Iris pigment epithelial cell (primary cell): ENCODE measurements around the gene TBX10.
"Not testable (repeated sequence)": the region's sequence is repeated elsewhere in the genome, so short reads cannot be mapped to it uniquely, and the experiment has no call there.

Source experiments
- DNase-seq: peaks from one replicate; pipeline ENCODE4 v3.0.0-alpha.2; 2011; ENCODE audit warnings: low read depth

Gene TBX10

DNA sequence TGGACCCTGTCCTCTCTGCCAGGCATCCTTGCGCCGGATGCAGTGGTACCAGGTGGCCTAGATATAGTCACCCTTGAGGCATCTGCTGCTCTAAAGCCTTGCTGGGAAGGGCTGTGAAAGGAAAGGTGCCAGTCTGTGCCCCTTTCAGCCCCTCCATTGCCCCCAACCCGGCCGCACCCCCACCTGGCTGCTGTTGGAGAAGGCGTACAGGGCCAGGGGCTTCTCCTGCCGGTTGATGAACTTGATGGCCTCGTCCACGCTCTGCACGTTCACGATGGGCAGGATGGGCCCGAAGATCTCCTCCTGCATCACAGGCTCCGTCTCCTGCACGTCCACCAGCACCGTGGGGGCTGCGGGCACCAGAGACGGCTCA, 24.6 kb upstream of the TBX10 start:
- DNase-seq = no peak

GRCh38 chr11:67663532-67664212, 24.1 kb upstream of the TBX10 start:
- no peak for DNase-seq

- DNase-seq = no peak
Observed at GRCh38 chr11:67662835-67663531, 23.4 kb upstream of the TBX10 start.

DNA sequence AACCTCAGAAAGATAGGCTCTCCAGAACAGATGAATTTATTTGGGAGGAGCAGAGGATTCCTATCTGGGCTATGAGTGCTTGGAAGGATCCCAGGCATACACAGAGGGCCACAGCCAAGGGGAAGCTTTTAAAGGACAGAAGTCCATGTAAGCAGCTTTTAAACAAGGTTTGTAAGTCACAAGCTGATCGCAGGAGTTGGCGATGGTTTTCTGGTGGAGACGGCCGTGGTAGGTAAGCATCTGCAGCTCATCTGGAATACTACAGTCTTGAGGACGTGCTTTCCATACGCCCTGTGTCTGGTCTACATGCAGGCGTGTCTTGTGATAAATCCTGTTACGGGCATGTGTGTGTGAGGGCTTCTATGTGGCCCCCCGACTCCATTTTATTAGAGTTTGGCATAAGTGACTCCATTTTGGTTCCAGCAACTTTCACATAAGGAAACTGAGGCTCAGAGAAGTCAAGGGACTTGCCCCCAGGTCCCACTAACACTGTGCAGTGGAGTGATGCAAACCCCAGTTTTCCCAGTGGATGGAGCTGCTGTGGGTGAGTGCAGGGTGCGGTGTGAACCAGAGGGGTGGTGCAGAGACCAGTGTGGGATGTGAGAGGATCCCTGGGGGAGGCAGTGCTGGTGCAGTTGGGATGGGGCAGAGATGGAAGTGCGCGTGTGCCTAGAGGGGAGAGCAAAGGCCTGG, 22.7 kb upstream of the TBX10 start:
- no peak for DNase-seq

DNA sequence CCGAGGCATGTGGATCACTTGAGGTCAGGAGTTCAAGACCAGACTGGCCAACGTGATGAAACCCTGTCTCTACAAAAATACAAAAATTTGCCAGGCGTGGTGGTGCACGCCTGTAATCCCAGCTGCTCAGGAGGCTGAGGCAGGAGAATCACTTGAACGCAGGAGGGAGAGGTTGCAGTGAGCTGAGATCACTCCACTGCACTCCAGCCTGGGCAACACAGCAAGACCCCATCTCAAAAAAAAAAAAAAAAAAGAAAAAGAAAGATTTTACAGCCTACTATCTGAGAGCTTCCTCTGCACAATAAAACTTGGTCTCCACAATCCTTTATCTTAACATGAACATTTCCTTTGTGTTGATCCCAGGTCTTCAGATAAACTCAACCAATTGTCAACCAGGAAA, 21.2 kb upstream of the TBX10 start:
- DNase-seq = not testable (repeated sequence)

DNA sequence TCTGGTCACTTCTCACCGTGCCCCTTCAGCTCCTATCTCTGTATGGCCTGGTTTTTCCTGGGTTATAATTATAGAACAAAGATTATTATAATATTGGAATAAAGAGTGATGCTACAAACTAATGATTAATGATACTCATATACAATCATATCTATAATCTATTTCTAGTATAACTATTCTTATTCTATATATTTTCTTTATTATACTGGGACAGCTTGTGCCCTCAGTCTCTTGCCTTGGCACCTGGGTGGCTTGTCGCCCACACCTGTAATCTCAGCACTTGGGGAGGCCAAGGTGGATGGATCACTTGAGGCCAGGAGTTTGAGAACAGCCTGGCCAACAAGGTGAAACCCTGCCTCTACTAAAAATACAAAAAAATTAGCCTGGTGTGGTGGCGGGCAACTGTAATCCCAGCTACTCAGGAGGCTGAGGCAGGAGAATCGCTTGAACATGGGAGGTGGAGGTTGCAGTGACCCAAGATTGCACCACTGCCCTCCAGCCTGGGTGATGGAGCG, 20.1 kb upstream of the TBX10 start:
- not testable (repeated sequence) for DNase-seq

- no peak for DNase-seq
Observed at GRCh38 chr11:67657300-67657699, 17.7 kb upstream of the TBX10 start.

- DNase-seq = peak; percentile 41
Observed at GRCh38 chr11:67656278-67656922, 16.8 kb upstream of the TBX10 start.

- no peak for DNase-seq
Observed at GRCh38 chr11:67654225-67654624, 14.7 kb upstream of the TBX10 start.

GRCh38 chr11:67652965-67653845, 13.6 kb upstream of the TBX10 start:
- DNase-seq = no peak

- no peak for DNase-seq
Observed at GRCh38 chr11:67651976-67652781, 12.6 kb upstream of the TBX10 start.

DNA sequence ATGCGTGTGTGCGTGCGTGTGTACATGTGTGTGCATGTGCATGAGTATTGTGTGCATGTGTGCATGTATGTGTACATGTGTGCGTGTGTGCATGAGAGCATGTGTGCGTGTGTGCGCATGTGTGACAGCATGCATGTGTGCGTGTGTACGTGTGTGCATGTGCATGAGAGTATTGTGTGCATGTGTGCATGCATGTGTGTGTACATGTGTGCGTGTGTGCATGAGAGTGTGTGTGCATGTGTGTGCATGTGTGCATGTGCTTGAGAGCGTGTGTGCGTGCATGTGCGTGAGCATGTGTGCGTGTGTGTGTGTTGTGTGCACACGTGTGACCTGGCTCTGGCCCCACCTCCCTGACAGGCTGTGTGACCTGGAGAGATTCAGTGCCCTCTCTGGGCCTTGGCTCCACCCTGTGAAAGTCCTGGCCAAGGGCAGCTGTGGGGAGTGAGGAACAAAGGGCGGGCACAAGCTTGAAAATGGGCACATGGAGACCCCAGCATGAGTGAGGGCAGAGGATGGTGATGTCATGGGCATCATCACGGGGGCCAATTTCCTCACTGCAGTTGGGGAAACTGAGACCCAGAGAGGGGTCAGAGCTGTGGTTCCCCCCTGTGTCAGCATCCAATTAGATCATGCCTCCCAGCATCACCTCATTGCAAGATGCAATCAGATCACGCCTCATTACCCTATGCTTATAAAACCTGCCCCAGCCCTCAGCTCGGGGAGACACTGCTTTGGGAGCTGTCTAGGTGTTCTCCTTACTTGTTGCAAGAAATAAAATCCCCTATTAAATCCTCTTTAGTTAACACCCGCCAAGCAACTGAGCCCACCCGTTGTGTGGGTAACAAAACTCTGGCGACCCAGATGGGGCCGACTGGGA, 10.3 kb upstream of the TBX10 start:
- DNase-seq = no peak

- no peak for DNase-seq
Observed at GRCh38 chr11:67648796-67649613, 9.4 kb upstream of the TBX10 start.

DNA sequence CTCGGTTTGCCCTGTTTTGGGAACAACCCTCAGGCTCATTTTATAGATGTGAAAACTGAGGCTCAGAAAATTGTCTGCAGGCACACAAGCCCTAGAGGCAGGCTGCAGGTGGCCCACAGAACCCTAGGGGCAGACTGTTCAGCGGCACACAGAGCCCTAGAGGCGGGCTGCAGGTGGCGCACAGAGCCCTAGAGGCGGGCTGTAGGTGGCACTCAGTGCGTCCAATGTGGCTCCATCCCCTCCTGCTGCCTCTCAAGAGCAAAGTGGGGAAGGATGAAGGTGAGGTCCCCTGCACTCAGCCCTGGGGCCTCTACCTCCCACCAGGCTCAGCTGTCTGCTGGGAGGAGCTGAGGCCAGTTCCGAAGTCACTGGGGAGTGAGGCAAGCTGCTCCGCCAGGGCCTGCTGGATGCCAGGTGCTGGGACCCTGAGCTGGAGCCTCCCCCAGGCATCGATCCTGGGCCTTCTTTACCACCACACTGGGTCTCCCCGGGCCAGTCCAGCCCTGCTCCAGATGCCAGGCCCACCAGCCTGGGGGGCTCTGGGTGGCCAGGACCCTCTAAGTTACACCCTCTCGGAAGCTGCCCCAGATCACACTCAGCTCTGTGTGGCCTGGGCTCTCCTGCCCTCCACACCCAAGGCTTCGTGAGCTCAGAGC, 8.7 kb upstream of the TBX10 start:
- DNase-seq = no peak

DNA sequence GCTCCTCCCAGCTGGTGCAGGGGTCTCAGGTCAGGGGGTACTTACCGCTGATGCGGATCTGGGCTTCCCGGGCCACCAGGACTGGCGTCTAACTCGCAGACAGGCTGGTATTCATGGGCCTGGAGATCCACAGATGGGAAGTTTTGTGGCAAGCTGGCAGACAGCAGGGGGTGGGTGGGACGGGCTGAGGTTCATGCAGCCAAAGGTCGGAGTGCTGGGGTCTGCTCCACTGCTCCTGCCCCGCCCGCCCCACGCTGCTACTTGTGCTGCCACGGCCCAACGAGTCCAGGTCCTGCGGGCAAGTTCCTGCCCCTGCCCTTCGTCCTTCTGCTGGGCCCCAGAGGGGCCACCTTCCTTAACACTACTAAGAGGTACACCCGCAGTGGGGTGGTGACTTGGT, 7.9 kb upstream of the TBX10 start:
- no peak for DNase-seq

GRCh38 chr11:67646535-67647336, 7.2 kb upstream of the TBX10 start:
- DNase-seq = no peak
